DMS153 treated with DMSO at 0.1 percent for 48 hours (cell line): ENCODE data around the gene TK1.

Source experiments
- DNase-seq: peaks from one replicate; lab custom pipeline; 2025; ENCODE audit not compliant: unreplicated experiment; lab: John Stamatoyannopoulos, UW

The TK1 gene

GRCh38 chr17:78135858-78136500 lies 50.9 kb downstream of the TK1 start:
- no peak for DNase-seq

GRCh38 chr17:78134899-78135385 lies 51.9 kb downstream of the TK1 start:
- no peak for DNase-seq

GRCh38 chr17:78133971-78134898 lies 52.6 kb downstream of the TK1 start:
- peak; percentile 52 for DNase-seq

- DNase-seq = no peak
Observed at GRCh38 chr17:78133179-78133951, 53.5 kb downstream of the TK1 start.

- DNase-seq = no peak
Observed at GRCh38 chr17:78132767-78133178, 54.1 kb downstream of the TK1 start.

GRCh38 chr17:78132084-78132676 lies 54.7 kb downstream of the TK1 start:
- DNase-seq = no peak

- DNase-seq = no peak
Observed at GRCh38 chr17:78131172-78132083, 55.4 kb downstream of the TK1 start.

- DNase-seq = no peak
Observed at GRCh38 chr17:78130437-78131101, 56.3 kb downstream of the TK1 start, which contains the start of gene TMC8. Gene TMC8, plus strand, starts transcription at chr17:78130771. Its CDS starts 818 bp downstream, at chr17:78131589.

GRCh38 chr17:78130090-78130436 lies 56.8 kb downstream of the TK1 start:
- DNase-seq = no peak

GRCh38 chr17:78129351-78130089 lies 57.3 kb downstream of the TK1 start:
- DNase-seq = no peak

- peak; percentile 58 for DNase-seq
Observed at GRCh38 chr17:78128551-78129350, 58.1 kb downstream of the TK1 start, which contains the start of gene TMC6. Gene TMC6, minus strand, starts transcription at chr17:78128755. Its CDS starts 1,923 bp downstream, at chr17:78126832.

- no peak for DNase-seq
Observed at GRCh38 chr17:78127888-78128550, 58.8 kb downstream of the TK1 start.

- DNase-seq = no peak
Observed at GRCh38 chr17:78127239-78127887, 59.5 kb downstream of the TK1 start.

- no peak for DNase-seq
Observed at GRCh38 chr17:78126895-78127238, 60.0 kb downstream of the TK1 start.

GRCh38 chr17:78125976-78126894 lies 60.6 kb downstream of the TK1 start:
- DNase-seq = no peak
